ENCODE measurements around the gene SPEN. TPM values are rescaled to one million over a fixed set of nuclear protein-coding genes. Genes with fewer than 3 reads are reported as not detected.

SPEN gene
- total and polyA plus RNA-seq, 2 experiments from 2014 or later = 14.9 to 43.6 TPM

DNA sequence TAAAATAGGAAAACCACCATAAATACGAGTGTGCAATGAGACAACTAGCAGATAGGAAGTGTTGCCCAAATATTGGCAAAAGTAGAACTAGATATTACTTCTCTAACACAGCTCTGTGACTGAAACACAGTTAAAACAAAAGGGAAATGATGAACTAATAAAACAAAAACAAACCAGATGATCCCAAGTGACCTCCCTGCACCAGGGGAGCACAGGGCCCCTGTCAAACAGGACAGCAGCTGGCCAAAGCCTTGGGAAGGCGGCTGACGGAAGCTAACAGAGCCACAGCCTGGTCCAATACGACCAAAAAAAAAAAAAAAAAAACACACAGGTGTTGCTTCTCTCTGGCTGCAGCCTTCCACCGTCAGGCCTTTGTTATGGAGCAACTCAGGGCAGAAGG is 110.6 kb downstream of the SPEN start:
- ATAC-seq (peak; percentile 40), DNase-seq (ENCODE audit: low spot score) (peak; percentile 37)
- no peak overlapping the region; the same call in 1 of the 2 replicates for H3K27ac ChIP-seq (ENCODE audit: low read depth)
- peaks cover 37% of the 10 kb centered on the region for H3K4me1 Mint-ChIP-seq
- H2AFZ ChIP-seq = no peak overlapping the region
- peaks cover 20% of the 10 kb centered on the region for H4K20me1 ChIP-seq (replicated peaks; ENCODE audit: insufficient read depth)
- peaks cover 32% of the 10 kb centered on the region for H3K79me2 ChIP-seq (replicated peaks; ENCODE audit: insufficient read depth)
- H3K4me3 Mint-ChIP-seq = peak overlapping the region; percentile 8; the same call in 1 of the 3 replicates
- peaks cover 10% of the 10 kb centered on the region for H3K27me3 Mint-ChIP-seq (ENCODE audit: insufficient read depth, low read depth, poor library complexity)
- no peaks in the 10 kb centered on the region for H3K27me3 ChIP-seq (ENCODE audit: insufficient read depth)
- TF ChIP-seq ZNF114 (CRISPR knock-in tag; IDR thresholded peaks at IDR 0.05) (no peak), POLR2AphosphoS5 (IDR thresholded peaks at IDR 0.05; ENCODE audit: low read depth) (no peak), ZNF331 (CRISPR knock-in tag; IDR thresholded peaks at IDR 0.05; ENCODE audit: low read depth) (no peak), CREB1 (CRISPR knock-in tag; IDR thresholded peaks at IDR 0.05; ENCODE audit: low read depth) (no peak), ZNF462 (CRISPR knock-in tag; IDR thresholded peaks at IDR 0.05) (no peak), NANOG (IDR thresholded peaks at IDR 0.05; ENCODE audit: borderline replicate concordance) (no peak), JUNB (IDR thresholded peaks at IDR 0.05; ENCODE audit: unreplicated experiment) (no peak), EZH2 (IDR thresholded peaks at IDR 0.05; ENCODE audit: low read depth, unreplicated experiment) (no peak), EZH2phosphoT487 (IDR thresholded peaks at IDR 0.05; ENCODE audit: unreplicated experiment) (no peak), STAT1 (IDR thresholded peaks at IDR 0.05; ENCODE audit: unreplicated experiment) (no peak)
- TF ChIP-seq, protein P1, sequence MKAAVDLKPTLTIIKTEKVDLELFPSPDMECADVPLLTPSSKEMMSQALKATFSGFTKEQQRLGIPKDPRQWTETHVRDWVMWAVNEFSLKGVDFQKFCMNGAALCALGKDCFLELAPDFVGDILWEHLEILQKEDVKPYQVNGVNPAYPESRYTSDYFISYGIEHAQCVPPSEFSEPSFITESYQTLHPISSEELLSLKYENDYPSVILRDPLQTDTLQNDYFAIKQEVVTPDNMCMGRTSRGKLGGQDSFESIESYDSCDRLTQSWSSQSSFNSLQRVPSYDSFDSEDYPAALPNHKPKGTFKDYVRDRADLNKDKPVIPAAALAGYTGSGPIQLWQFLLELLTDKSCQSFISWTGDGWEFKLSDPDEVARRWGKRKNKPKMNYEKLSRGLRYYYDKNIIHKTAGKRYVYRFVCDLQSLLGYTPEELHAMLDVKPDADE (IDR thresholded peaks at IDR 0.05) = no peak
- TF ChIP-seq, protein P2, sequence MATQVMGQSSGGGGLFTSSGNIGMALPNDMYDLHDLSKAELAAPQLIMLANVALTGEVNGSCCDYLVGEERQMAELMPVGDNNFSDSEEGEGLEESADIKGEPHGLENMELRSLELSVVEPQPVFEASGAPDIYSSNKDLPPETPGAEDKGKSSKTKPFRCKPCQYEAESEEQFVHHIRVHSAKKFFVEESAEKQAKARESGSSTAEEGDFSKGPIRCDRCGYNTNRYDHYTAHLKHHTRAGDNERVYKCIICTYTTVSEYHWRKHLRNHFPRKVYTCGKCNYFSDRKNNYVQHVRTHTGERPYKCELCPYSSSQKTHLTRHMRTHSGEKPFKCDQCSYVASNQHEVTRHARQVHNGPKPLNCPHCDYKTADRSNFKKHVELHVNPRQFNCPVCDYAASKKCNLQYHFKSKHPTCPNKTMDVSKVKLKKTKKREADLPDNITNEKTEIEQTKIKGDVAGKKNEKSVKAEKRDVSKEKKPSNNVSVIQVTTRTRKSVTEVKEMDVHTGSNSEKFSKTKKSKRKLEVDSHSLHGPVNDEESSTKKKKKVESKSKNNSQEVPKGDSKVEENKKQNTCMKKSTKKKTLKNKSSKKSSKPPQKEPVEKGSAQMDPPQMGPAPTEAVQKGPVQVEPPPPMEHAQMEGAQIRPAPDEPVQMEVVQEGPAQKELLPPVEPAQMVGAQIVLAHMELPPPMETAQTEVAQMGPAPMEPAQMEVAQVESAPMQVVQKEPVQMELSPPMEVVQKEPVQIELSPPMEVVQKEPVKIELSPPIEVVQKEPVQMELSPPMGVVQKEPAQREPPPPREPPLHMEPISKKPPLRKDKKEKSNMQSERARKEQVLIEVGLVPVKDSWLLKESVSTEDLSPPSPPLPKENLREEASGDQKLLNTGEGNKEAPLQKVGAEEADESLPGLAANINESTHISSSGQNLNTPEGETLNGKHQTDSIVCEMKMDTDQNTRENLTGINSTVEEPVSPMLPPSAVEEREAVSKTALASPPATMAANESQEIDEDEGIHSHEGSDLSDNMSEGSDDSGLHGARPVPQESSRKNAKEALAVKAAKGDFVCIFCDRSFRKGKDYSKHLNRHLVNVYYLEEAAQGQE (IDR thresholded peaks at IDR 0.05; ENCODE audit: unreplicated experiment) = no peak
- TF ChIP-seq, protein P3, sequence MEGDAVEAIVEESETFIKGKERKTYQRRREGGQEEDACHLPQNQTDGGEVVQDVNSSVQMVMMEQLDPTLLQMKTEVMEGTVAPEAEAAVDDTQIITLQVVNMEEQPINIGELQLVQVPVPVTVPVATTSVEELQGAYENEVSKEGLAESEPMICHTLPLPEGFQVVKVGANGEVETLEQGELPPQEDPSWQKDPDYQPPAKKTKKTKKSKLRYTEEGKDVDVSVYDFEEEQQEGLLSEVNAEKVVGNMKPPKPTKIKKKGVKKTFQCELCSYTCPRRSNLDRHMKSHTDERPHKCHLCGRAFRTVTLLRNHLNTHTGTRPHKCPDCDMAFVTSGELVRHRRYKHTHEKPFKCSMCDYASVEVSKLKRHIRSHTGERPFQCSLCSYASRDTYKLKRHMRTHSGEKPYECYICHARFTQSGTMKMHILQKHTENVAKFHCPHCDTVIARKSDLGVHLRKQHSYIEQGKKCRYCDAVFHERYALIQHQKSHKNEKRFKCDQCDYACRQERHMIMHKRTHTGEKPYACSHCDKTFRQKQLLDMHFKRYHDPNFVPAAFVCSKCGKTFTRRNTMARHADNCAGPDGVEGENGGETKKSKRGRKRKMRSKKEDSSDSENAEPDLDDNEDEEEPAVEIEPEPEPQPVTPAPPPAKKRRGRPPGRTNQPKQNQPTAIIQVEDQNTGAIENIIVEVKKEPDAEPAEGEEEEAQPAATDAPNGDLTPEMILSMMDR (conservative IDR thresholded peaks at IDR 0.05; ENCODE audit: low read depth in 2 of 2) = no peak
- H3K9me3 Mint-ChIP-seq = no peaks in the 10 kb centered on the region
- H3F3A ChIP-seq (replicated peaks; ENCODE audit: low read depth) = 0 out of 2 replicates have a peak, but pooled peaks cover 3% of the 10 kb centered on the region
- H3K4me3 ChIP-seq = no peak overlapping the region
- no peak overlapping the region for H3K4me2 ChIP-seq
- no peaks in the 10 kb centered on the region for H3K9me2 ChIP-seq (ENCODE audit: insufficient read depth)
- peaks cover 20% of the 10 kb centered on the region for H3K4me1 ChIP-seq (ENCODE audit: insufficient read depth)
- H3K27ac Mint-ChIP-seq = no peak overlapping the region
- H3K36me3 Mint-ChIP-seq (ENCODE audit: low read depth) = peaks cover 4% of the 10 kb centered on the region; the same call in 1 of the 3 replicates
- H3K36me3 ChIP-seq (ENCODE audit: insufficient read depth) = no peaks in the 10 kb centered on the region

All from GM23338 (cell line).